HCT116 (cell line): ENCODE measurements around the gene CATSPERB. TPM values are rescaled to one million over a fixed set of nuclear protein-coding genes. Genes with fewer than 3 reads are reported as not detected.
A peak's percentile ranks its signal among the peaks of the same experiment; 100 is the strongest.

ENCODE experiments used
- ATAC-seq: fragments of 200-7000 bp; cut with Tn5 transposase; 2 replicates; pipeline ENCODE4 v1.9.1; 2020; ENCODE audit warnings: mild to moderate bottlenecking, moderate library complexity
- BruUV-seq: library from RNA; stranded (reverse); fragments of 400-500 nt; replicated peaks from 2 replicates; lab custom pipeline; 2021; lab: Mats Ljungman, UMichigan
- CTCF ChIA-PET: fragments of 300-600 bp; sonication (Branson Sonifier 250); formaldehyde crosslinking; loops from one replicate; lab custom pipeline; 2021; ENCODE audit warnings: antibody characterized with exemption; lab: Charles Lee
- POLR2A ChIA-PET: fragments of 300-600, 350-600 bp; sonication (Branson Sonifier 250); formaldehyde crosslinking; loops from one replicate; lab custom pipeline; 2021; ENCODE audit warnings: antibody characterized with exemption; lab: Charles Lee
- RAD21 ChIA-PET, 2 experiments: fragments of 300-600 bp; sonication (Branson Sonifier 250); formaldehyde crosslinking; loops; one replicate each; lab custom pipeline; 2023; ENCODE audit warnings: low total read pairs in 2 of 2; ENCODE audit not compliant: uncharacterized antibody in 2 of 2, unreplicated experiment in 2 of 2, low non-redundant PET in 1 of 2; lab: Charles Lee
- DNase-seq: peaks from one replicate; pipeline ENCODE4 v3.0.0-alpha.2; 2010; ENCODE audit warnings: low read depth, low spot score
- H2AFZ ChIP-seq: fragments of 200-600 bp; shearing (Covaris generic), sonication (generic); 2 replicates; pipeline ENCODE4 v1.6.1; 2017; ENCODE audit warnings: low read depth, mixed run types, mixed read lengths, antibody characterized with exemption, low read length; ENCODE audit not compliant: poor library complexity, severe bottlenecking
- H3K27ac ChIP-seq: 2 replicates; pipeline ENCODE4 v1.5.1; 2012; ENCODE audit warnings: low read depth, low read length
- H3K27me3 ChIP-seq: fragments of 200-600 bp; sonication (generic); 2 replicates; pipeline ENCODE4 v1.6.1; 2016; ENCODE audit warnings: mixed run types, low read length, mixed read lengths; ENCODE audit not compliant: insufficient read depth
- H3K36me3 ChIP-seq, 2 experiments: fragments of 200-500 bp in 1 of 2; fragments of 200-600 bp in 1 of 2; sonication (Bioruptor generic) in 1 of 2; sonication (generic) in 1 of 2; 2 replicates each; pipeline versions ENCODE4 v1.5.1 to v1.6.1; 2014 to 2016; ENCODE audit warnings: low read length in 2 of 2, inconsistent platforms in 1 of 2, mixed read lengths in 1 of 2, mixed run types in 1 of 2; ENCODE audit not compliant: insufficient read depth in 2 of 2, control insufficient read depth in 1 of 2
- H3K4me1 ChIP-seq, 2 experiments: fragments of 200-600 bp in 1 of 2; sonication (generic) in 1 of 2; 2 replicates each; pipeline versions ENCODE4 v1.5.1 to v1.6.1; 2012 to 2017; ENCODE audit warnings: low read length in 2 of 2, inconsistent platforms in 1 of 2, mild to moderate bottlenecking in 1 of 2, mixed read lengths in 1 of 2, mixed run types in 1 of 2, moderate library complexity in 1 of 2; ENCODE audit not compliant: insufficient read depth in 2 of 2, control insufficient read depth in 1 of 2
- H3K4me2 ChIP-seq: fragments of 200-600 bp; sonication (generic); 2 replicates; pipeline ENCODE4 v1.6.1; 2017; ENCODE audit warnings: mixed run types, low read length, mixed read lengths
- H3K4me3 ChIP-seq, 2 experiments: fragments of 200-600 bp in 1 of 2; sonication (generic) in 1 of 2; replicated peaks in 1 of 2; 2 replicates each; pipeline ENCODE4 v1.5.1; 2011 to 2016; ENCODE audit warnings: low read length in 2 of 2, control low read depth in 1 of 2, low read depth in 1 of 2, mild to moderate bottlenecking in 1 of 2, mixed read lengths in 1 of 2, mixed run types in 1 of 2
- H3K79me2 ChIP-seq: fragments of 200-600 bp; sonication (generic); 2 replicates; pipeline ENCODE4 v1.6.1; 2017; ENCODE audit warnings: mild to moderate bottlenecking, mixed run types, low read length, moderate library complexity, mixed read lengths; ENCODE audit not compliant: insufficient read depth
- H3K9ac ChIP-seq: fragments of 200-600 bp; sonication (generic); 2 replicates; pipeline ENCODE4 v1.6.1; 2016; ENCODE audit warnings: low read length, mixed read lengths
- H3K9me2 ChIP-seq: fragments of 200-600 bp; sonication (generic), shearing (Covaris generic); 2 replicates; pipeline ENCODE4 v1.6.1; 2017; ENCODE audit warnings: mixed run types, mild to moderate bottlenecking, moderate library complexity; ENCODE audit not compliant: insufficient read depth
- H3K9me3 ChIP-seq, 2 experiments: fragments of 200-500 bp in 1 of 2; fragments of 200-600 bp in 1 of 2; sonication (Bioruptor generic) in 1 of 2; sonication (generic) in 1 of 2; 2 replicates each; pipeline ENCODE4 v1.6.1; 2014 to 2017; ENCODE audit warnings: low read length in 2 of 2, mixed read lengths in 2 of 2, inconsistent platforms in 1 of 2, low read depth in 1 of 2, mild to moderate bottlenecking in 1 of 2, mixed run types in 1 of 2, moderate library complexity in 1 of 2; ENCODE audit not compliant: control insufficient read depth in 1 of 2, insufficient read depth in 1 of 2
- H4K20me1 ChIP-seq: fragments of 200-600 bp; sonication (generic), shearing (Covaris generic); 2 replicates; pipeline ENCODE4 v1.6.1; 2017; ENCODE audit warnings: mixed run types, mild to moderate bottlenecking, moderate library complexity; ENCODE audit not compliant: insufficient read depth
- EZH2 ChIP-seq: fragments of 200-600 bp; sonication (generic); IDR thresholded peaks from 2 replicates; pipeline ENCODE4 v1.6.1; 2017; ENCODE audit warnings: antibody characterized with exemption, mixed run types
- FOSL1 ChIP-seq: IDR thresholded peaks from 2 replicates; pipeline ENCODE4 v1.6.1; 2012; ENCODE audit warnings: low read depth
- JUND ChIP-seq: IDR thresholded peaks from 2 replicates; pipeline ENCODE4 v1.6.1; 2012
- YY1 ChIP-seq: IDR thresholded peaks from 2 replicates; pipeline ENCODE4 v1.6.1; 2011; ENCODE audit warnings: low read length, low read depth, moderate library complexity, mild to moderate bottlenecking; ENCODE audit not compliant: insufficient replicate concordance; ENCODE audit errors: extremely low read depth
- intact Hi-C: fragments of 100-400 bp; cut with micrococcal nuclease; formaldehyde crosslinking; loops from 2 replicates; pipeline ENCODE4 v1.10.0; 2022
- total RNA-seq: library from RNA; stranded (reverse); gene quantifications from one replicate; pipeline ENCODE4 v1.2.1, GENCODE V29; 2021; ENCODE audit not compliant: unreplicated experiment
- TF ChIP-seq, protein P1 (sequence below): IDR thresholded peaks from 2 replicates; pipeline ENCODE4 v1.6.1; 2012

The CATSPERB gene
- total RNA-seq, 1 experiment from 2014 or later = 0.74 TPM

DNA sequence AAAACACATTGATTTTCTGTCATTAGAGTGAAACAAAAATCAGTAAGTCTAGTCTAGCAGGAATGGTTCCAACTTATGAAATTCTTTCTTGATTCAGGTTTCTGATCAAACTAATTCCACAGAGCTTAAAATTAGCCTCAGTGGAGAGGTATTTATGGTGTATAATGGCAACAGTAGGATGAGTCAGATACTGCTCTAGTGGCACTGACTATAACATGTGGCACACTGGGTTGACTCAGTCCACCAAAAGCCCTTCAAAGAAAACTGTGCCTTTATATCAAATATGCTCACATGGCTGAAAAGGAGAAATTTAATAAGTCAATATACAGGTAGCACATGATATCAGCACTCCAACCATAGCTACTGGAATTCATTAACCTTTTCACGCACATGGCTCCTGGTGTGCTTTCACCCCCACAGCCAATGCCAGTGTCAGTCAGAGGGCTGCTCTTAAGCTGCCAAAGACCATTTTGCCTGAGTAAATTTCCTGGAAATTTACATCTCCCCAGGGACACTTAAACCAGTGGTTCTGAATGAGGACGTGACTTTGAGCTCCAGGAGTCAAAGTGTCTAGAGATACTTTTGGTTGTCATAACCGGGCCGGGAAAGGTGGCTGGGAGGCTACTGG lies 21.7 kb upstream of the CATSPERB start:
- POLR2A ChIA-PET = no interaction called here
- RAD21 ChIA-PET = no interaction called here
- H3K4me2 ChIP-seq = peak overlapping the region; percentile 4; the same call in 1 of the 2 replicates

DNA sequence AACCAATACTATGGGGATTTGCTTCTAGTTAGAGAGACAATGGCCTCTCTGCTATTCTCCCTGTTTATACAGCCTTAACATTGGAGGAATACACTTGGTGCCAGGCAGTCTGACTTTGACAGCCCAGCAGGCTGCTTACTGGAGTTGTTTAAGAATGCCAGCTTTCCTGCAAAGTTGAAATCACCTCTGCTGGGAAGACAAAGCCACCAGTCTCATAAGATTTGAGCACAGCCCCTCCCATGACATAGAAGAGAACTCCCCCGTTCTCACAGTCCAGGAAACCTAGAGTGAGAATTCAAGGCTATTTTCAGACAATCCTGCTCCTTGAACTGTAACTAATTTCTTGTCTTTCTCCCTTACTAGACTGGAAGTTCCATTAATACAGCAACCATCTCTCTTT lies 21.1 kb upstream of the CATSPERB start:
- H3K27me3 ChIP-seq = no peaks in the 10 kb centered on the region
- TF ChIP-seq YY1 = no peak
- H3K9me3 ChIP-seq = no peaks in the 10 kb centered on the region
- H3K4me2 ChIP-seq = 0 out of 2 replicates have a peak overlapping the region, but pooled peaks have one; percentile 4
- H3K9me2 ChIP-seq = no peaks in the 10 kb centered on the region
- H4K20me1 ChIP-seq = no peaks in the 10 kb centered on the region
- no peaks in the 10 kb centered on the region for H3K79me2 ChIP-seq
- H3K27ac ChIP-seq = no peak overlapping the region
- peaks cover 0 to 30% of the 10 kb centered on the region in 2 experiments; a peak in 3 of 4 replicates for H3K4me1 ChIP-seq
- no peak for DNase-seq
- intact Hi-C loops = no loop called here
- no peak overlapping the region for H3K9ac ChIP-seq
- H3K36me3 ChIP-seq = no peaks in the 10 kb centered on the region
- ATAC-seq = no peak
- H2AFZ ChIP-seq = no peak overlapping the region
- CTCF ChIA-PET = no interaction called here
- no TSS peak for BruUV-seq
- RAD21 ChIA-PET = no interaction called here
- no peak overlapping the region for H3K4me3 ChIP-seq
- POLR2A ChIA-PET = no interaction called here

More for the DNA sequence above, 21.7 kb upstream of the CATSPERB start:
- Histone ChIP-seq H3K27me3 (no peaks in the 10 kb centered on the region), H3K4me1 (peaks cover 0 to 30% of the 10 kb centered on the region in 2 experiments; a peak in 3 of 4 replicates), H3K36me3 (no peaks in the 10 kb centered on the region), H3K9ac (no peak overlapping the region), H2AFZ (no peak overlapping the region), H3K27ac (no peak overlapping the region), H3K9me2 (no peaks in the 10 kb centered on the region), H3K79me2 (no peaks in the 10 kb centered on the region)
- intact Hi-C loops = no loop called here
- DNase-seq = no peak
- no TSS peak for BruUV-seq
- no peak for TF ChIP-seq EZH2
- TF ChIP-seq FOSL1 = peak; percentile 41
- 0 out of 2 replicates have a peak, but pooled peaks have one; percentile 38 for TF ChIP-seq JUND
- TF ChIP-seq, protein P1, sequence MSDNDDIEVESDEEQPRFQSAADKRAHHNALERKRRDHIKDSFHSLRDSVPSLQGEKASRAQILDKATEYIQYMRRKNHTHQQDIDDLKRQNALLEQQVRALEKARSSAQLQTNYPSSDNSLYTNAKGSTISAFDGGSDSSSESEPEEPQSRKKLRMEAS = 0 out of 2 replicates have a peak, but pooled peaks have one; percentile 18
- TF ChIP-seq, all 23 proteins: peak for 3
- Histone ChIP-seq H4K20me1 (no peaks in the 10 kb centered on the region), H3K4me3 (no peak overlapping the region), H3K9me3 (no peaks in the 10 kb centered on the region)
- ATAC-seq = no peak
- CTCF ChIA-PET = no interaction called here
